Endothelial cell of umbilical vein (primary cell): Measurements from ENCODE around the gene SRGAP1. TPM values are rescaled to one million over a fixed set of nuclear protein-coding genes. Genes with fewer than 3 reads are reported as not detected.
A peak's percentile ranks its signal among the peaks of the same experiment; 100 is the strongest.
"Not testable (repeated sequence)": the region's sequence is repeated elsewhere in the genome, so short reads cannot be mapped to it uniquely, and the experiment has no call there.

Experiments
- BruUV-seq: library from RNA; stranded (reverse); fragments of 400-500 nt; replicated peaks from 2 replicates; lab custom pipeline; 2021; lab: Mats Ljungman, UMichigan
- CTCF ChIA-PET: fragments of 300-600, 350-600 bp; sonication (Branson Sonifier 250); formaldehyde crosslinking; loops from one replicate; lab custom pipeline; 2021; ENCODE audit warnings: antibody characterized with exemption, inconsistent platforms; lab: Charles Lee
- POLR2A ChIA-PET: fragments of 300-600, 350-600 bp; sonication (Branson Sonifier 250); formaldehyde crosslinking; loops from one replicate; lab custom pipeline; 2021; ENCODE audit warnings: antibody characterized with exemption, inconsistent platforms; lab: Charles Lee
- DNase-seq: peaks from one replicate; pipeline ENCODE4 v3.0.0-alpha.2; 2011; ENCODE audit warnings: low read depth, low spot score
- FAIRE-seq: peaks from 2 replicates; lab custom pipeline; 2011; peaks lifted over from hg19 to GRCh38; lab: Jason Lieb, UNC
- H2AFZ ChIP-seq: 2 replicates; pipeline ENCODE4 v1.6.0; 2012; ENCODE audit warnings: low read depth, low read length, control low read depth, inconsistent platforms
- H3K27ac ChIP-seq: 2 replicates; pipeline ENCODE4 v1.5.1; 2011; ENCODE audit warnings: low read depth, mild to moderate bottlenecking, control low read depth, low read length, moderate library complexity; ENCODE audit not compliant: insufficient read depth
- H3K27me3 ChIP-seq, 2 experiments: 2 replicates each; pipeline versions ENCODE4 v1.6.0 to v1.6.1; 2011; ENCODE audit warnings: low read length in 2 of 2, mixed read lengths in 1 of 2; ENCODE audit not compliant: control insufficient read depth in 2 of 2, insufficient read depth in 2 of 2
- H3K36me3 ChIP-seq, 2 experiments: 2 replicates in 1 of 2; 3 replicates in 1 of 2; pipeline ENCODE4 v1.5.1; 2011; ENCODE audit warnings: low read length in 2 of 2, mild to moderate bottlenecking in 1 of 2, moderate library complexity in 1 of 2; ENCODE audit not compliant: control insufficient read depth in 2 of 2, insufficient read depth in 2 of 2; ENCODE audit errors: extremely low read depth in 1 of 2
- H3K4me1 ChIP-seq: 3 replicates; pipeline ENCODE4 v1.5.1; 2011; ENCODE audit warnings: mild to moderate bottlenecking, low read length; ENCODE audit not compliant: control insufficient read depth, insufficient read depth; ENCODE audit errors: extremely low read depth
- H3K4me2 ChIP-seq: 2 replicates; pipeline ENCODE4 v1.6.1; 2011; ENCODE audit warnings: low read length, control low read depth, mixed read lengths; ENCODE audit not compliant: insufficient read depth
- H3K4me3 ChIP-seq, 3 experiments: fragments of 200-600 bp in 1 of 3; sonication (generic), shearing (Covaris generic) in 1 of 3; replicated peaks in 1 of 3; 2 replicates each; pipeline ENCODE4 v1.5.1; 2011 to 2016; ENCODE audit warnings: control low read depth in 3 of 3, low read length in 3 of 3, mild to moderate bottlenecking in 2 of 3, inconsistent platforms in 1 of 3, low read depth in 1 of 3, moderate library complexity in 1 of 3; ENCODE audit not compliant: insufficient read depth in 1 of 3
- H3K79me2 ChIP-seq: 2 replicates; pipeline ENCODE4 v1.6.0; 2012; ENCODE audit warnings: low read length, inconsistent platforms; ENCODE audit not compliant: control insufficient read depth, insufficient read depth
- H3K9ac ChIP-seq: replicated peaks from 2 replicates; pipeline ENCODE3; 2011; ENCODE audit warnings: low read length, control low read depth; ENCODE audit not compliant: insufficient read depth; ENCODE audit errors: extremely low read depth
- H3K9me1 ChIP-seq: replicated peaks from 3 replicates; pipeline ENCODE4 v1.6.0; 2011; ENCODE audit warnings: mild to moderate bottlenecking, low read length; ENCODE audit not compliant: control insufficient read depth, insufficient read depth; ENCODE audit errors: extremely low read depth
- H3K9me3 ChIP-seq: replicated peaks from 2 replicates; pipeline ENCODE4 v1.5.1; 2012; ENCODE audit warnings: low read length, inconsistent platforms; ENCODE audit not compliant: control insufficient read depth, insufficient read depth
- H4K20me1 ChIP-seq: replicated peaks from 2 replicates; pipeline ENCODE3; 2011; ENCODE audit warnings: mild to moderate bottlenecking, low read length; ENCODE audit not compliant: control insufficient read depth, insufficient read depth; ENCODE audit errors: extremely low read depth
- EZH2 ChIP-seq: IDR thresholded peaks from 2 replicates; pipeline ENCODE4 v1.6.1; 2012; ENCODE audit warnings: borderline replicate concordance, low read depth, mild to moderate bottlenecking, moderate library complexity, low read length, inconsistent platforms; ENCODE audit not compliant: severe bottlenecking
- FOS ChIP-seq: IDR thresholded peaks from 2 replicates; pipeline ENCODE4 v1.6.1; 2011; ENCODE audit warnings: mild to moderate bottlenecking, low read length, moderate library complexity, borderline replicate concordance; ENCODE audit not compliant: insufficient read depth
- GATA2 ChIP-seq: IDR thresholded peaks from 2 replicates; pipeline ENCODE4 v1.7.0; 2011; ENCODE audit warnings: low read depth, mild to moderate bottlenecking, moderate library complexity, mixed read lengths, low read length; ENCODE audit not compliant: insufficient read length, insufficient read depth
- JUN ChIP-seq: IDR thresholded peaks from 2 replicates; pipeline ENCODE4 v1.6.1; 2011; ENCODE audit warnings: borderline replicate concordance, low read depth; ENCODE audit not compliant: insufficient read length, insufficient read depth
- MYC ChIP-seq: IDR thresholded peaks from one replicate; pipeline ENCODE4 v1.6.1; 2011; ENCODE audit warnings: mild to moderate bottlenecking, low read depth, low read length
- POLR2A ChIP-seq: IDR thresholded peaks from 2 replicates; pipeline ENCODE4 v1.6.1; 2012; ENCODE audit warnings: low read depth, mild to moderate bottlenecking, control low read depth, low read length
- POLR2AphosphoS5 ChIP-seq: IDR thresholded peaks from 2 replicates; pipeline ENCODE4 v1.6.1; 2012; ENCODE audit warnings: low read depth, mild to moderate bottlenecking, control low read depth, low read length, moderate library complexity; ENCODE audit not compliant: insufficient read depth
- dilution Hi-C: fragments of 300-500 bp; cut with MboI; formaldehyde crosslinking; loops from one replicate; pipeline ENCODE4 v1.15.0; 2019; ENCODE audit warnings: low sequenced_read_pairs; ENCODE audit not compliant: extremely low pct_ligation_motif_present
- intact Hi-C: fragments of 100-400 bp; cut with micrococcal nuclease; formaldehyde crosslinking; loops from one replicate; pipeline ENCODE4 v1.10.0; 2022
- polyA plus RNA-seq, 4 experiments: library from polyadenylated mRNA; depleted of rRNA in 3 of 4; stranded (reverse) in 3 of 4; unstranded in 1 of 4; fragments of >200 nt; gene quantifications; 2 replicates each; pipeline versions ENCODE4 v1.2.1 to v1.2.3, GENCODE V29; 2011 to 2012; ENCODE audit warnings: missing spikeins in 1 of 4
- total RNA-seq: library from RNA; stranded (reverse); gene quantifications from 2 replicates; pipeline ENCODE4 v1.2.3, GENCODE V29; 2021
- TF ChIP-seq, protein P1 (sequence below): IDR thresholded peaks from 2 replicates; pipeline ENCODE4 v1.6.1; 2011; ENCODE audit not compliant: insufficient read depth, insufficient read length
- TF ChIP-seq, protein P2 (sequence below), 2 donors: IDR thresholded peaks; 1 replicate in 1 of 2; 2 replicates in 1 of 2; pipeline ENCODE4 v1.5.1; 2011; ENCODE audit warnings: low read length in 2 of 2, mild to moderate bottlenecking in 2 of 2, moderate library complexity in 2 of 2, control low read depth in 1 of 2, inconsistent platforms in 1 of 2, low read depth in 1 of 2; ENCODE audit not compliant: insufficient read depth in 1 of 2; ENCODE audit errors: extremely low read depth in 1 of 2

SRGAP1 gene
- total and polyA plus RNA-seq, 2 donors (not counting 3 experiments of a cell fraction or from before 2014, with no cell fraction given): 4.9 to 16.3 TPM

DNA sequence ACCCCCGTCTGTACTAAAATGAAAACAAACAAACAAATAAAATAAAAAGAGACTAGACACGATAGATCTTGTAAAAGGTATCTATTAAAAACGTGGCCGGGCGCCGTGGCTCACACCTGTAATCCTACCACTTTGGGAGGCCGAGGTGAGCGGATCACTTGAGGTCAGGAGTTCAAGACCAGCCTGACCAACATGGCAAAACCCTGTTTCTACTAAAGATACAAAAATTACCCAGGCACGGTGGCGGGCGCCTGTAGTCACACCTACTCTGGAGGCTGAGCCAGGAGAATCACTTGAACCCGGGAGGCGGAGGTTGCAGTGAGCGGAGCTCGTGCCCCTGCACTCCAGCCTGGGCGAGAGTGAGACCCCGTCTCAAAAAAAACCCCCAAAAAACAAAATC lies 1.8 kb upstream of the SRGAP1 start:
- peak overlapping the region; percentile 75 for H3K9ac ChIP-seq
- H3K4me1 ChIP-seq: peaks cover 15% of the 10 kb centered on the region
- H4K20me1 ChIP-seq, H2AFZ ChIP-seq, H3K9me1 ChIP-seq, DNase-seq, dilution Hi-C loops, H3K36me3 ChIP-seq, FAIRE-seq, H3K9me3 ChIP-seq, H3K27me3 ChIP-seq, H3K27ac ChIP-seq, BruUV-seq, POLR2A ChIA-PET: not testable (repeated sequence)
- peak overlapping the region; percentile 93 for H3K4me2 ChIP-seq
- H3K4me3 ChIP-seq: peak overlapping the region in 1 of 3 experiments; percentile 81
- intact Hi-C loops: loop anchor here (1.0 to 5.0 kb wide), 3 partner anchors 76 to 550 kb away; partner anchors contain the start of gene C12orf56
- peaks cover 21% of the 10 kb centered on the region for H3K79me2 ChIP-seq
- CTCF ChIA-PET: interaction anchor here (1.1 to 3.7 kb wide), 13 partner anchors 55 to 414 kb away, joined by 3 to 56 read pairs (median 10); no protein-coding TSS in a partner anchor

DNA sequence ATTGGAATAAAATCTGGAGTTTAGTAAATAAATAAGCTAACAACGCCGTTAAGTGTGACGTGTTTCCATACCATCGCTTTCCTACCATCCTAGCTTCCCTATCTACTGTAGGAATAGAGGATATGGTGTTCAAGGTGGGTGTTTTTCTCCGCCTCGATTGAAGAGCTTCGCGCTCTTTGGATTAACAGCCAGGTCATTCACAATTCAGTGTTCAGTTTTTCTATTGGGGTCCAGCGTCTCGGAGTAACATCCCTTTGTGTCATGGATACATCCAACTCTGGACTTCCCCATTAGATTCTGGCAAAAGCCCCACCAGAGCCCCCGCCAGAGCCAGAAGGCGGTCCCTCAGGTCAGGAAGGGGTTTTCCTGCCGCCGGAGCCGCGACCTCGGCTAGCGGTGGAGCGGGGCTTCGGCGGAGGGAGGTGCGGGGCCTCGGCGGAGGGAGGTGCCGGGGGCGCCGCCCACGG lies 1.2 kb upstream of the SRGAP1 start:
- intact Hi-C loops (loop anchor here (1.0 to 5.0 kb wide), 3 partner anchors 75 to 549 kb away; partner anchors contain the start of gene C12orf56), dilution Hi-C loops (no loop called here)
- Histone ChIP-seq H3K36me3 (no peaks in the 10 kb centered on the region), H3K9me3 (no peaks in the 10 kb centered on the region), H3K27ac (peak overlapping the region; percentile 55), H3K9me1 (no peaks in the 10 kb centered on the region), H3K4me2 (peak overlapping the region; percentile 93), H3K27me3 (no peaks in the 10 kb centered on the region), H2AFZ (peak overlapping the region; percentile 95), H4K20me1 (no peaks in the 10 kb centered on the region), H3K9ac (peak overlapping the region; percentile 75), H3K4me1 (peaks cover 15% of the 10 kb centered on the region), H3K79me2 (peaks cover 21% of the 10 kb centered on the region), H3K4me3 (peak overlapping the region; percentile 56 to 81 (median 63))
- POLR2A ChIA-PET: interaction anchor here (1.3 kb wide), 1 partner anchor 245 kb away, joined by 3 read pairs; no protein-coding TSS in a partner anchor
- TF ChIP-seq POLR2AphosphoS5 (no peak), MYC (no peak), EZH2 (no peak), FOS (no peak), POLR2A (no peak), GATA2 (no peak), JUN (no peak)
- TF ChIP-seq, protein P1, sequence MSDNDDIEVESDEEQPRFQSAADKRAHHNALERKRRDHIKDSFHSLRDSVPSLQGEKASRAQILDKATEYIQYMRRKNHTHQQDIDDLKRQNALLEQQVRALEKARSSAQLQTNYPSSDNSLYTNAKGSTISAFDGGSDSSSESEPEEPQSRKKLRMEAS: no peak
- TF ChIP-seq, protein P2, sequence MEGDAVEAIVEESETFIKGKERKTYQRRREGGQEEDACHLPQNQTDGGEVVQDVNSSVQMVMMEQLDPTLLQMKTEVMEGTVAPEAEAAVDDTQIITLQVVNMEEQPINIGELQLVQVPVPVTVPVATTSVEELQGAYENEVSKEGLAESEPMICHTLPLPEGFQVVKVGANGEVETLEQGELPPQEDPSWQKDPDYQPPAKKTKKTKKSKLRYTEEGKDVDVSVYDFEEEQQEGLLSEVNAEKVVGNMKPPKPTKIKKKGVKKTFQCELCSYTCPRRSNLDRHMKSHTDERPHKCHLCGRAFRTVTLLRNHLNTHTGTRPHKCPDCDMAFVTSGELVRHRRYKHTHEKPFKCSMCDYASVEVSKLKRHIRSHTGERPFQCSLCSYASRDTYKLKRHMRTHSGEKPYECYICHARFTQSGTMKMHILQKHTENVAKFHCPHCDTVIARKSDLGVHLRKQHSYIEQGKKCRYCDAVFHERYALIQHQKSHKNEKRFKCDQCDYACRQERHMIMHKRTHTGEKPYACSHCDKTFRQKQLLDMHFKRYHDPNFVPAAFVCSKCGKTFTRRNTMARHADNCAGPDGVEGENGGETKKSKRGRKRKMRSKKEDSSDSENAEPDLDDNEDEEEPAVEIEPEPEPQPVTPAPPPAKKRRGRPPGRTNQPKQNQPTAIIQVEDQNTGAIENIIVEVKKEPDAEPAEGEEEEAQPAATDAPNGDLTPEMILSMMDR (IDR thresholded peaks at IDR 0.05; ENCODE audit: extremely low read depth in 1 of 2, insufficient read depth in 1 of 2, low read depth in 1 of 2, low read length in 2 of 2): no peak
- CTCF ChIA-PET: interaction anchor here (0.6 to 3.7 kb wide), 31 partner anchors 12 to 552 kb away, joined by 3 to 56 read pairs (median 5); partner anchors contain the start of gene KICS2
- TSS peak; percentile 67 for BruUV-seq
- FAIRE-seq (no peak), DNase-seq (no peak)
